SJSA1 (cell line): ENCODE data around the gene CCDC144A. TPM values are rescaled to one million over a fixed set of nuclear protein-coding genes. Genes with fewer than 3 reads are reported as not detected.
"Not testable (repeated sequence)": the region's sequence is repeated elsewhere in the genome, so short reads cannot be mapped to it uniquely, and the experiment has no call there.

ENCODE experiments used
- DNase-seq, 2 experiments: peaks; one replicate each; pipeline ENCODE4 v3.0.0-alpha.2; 2015 to 2020; ENCODE audit warnings: low spot score in 2 of 2, low read depth in 1 of 2
- H3K27ac ChIP-seq: fragments of 250-450 bp; sonication (Bioruptor Pico); 2 replicates; pipeline ENCODE4 v1.5.1; 2020; ENCODE audit warnings: mild to moderate bottlenecking, moderate library complexity
- H3K27me3 ChIP-seq: fragments of 250-450 bp; sonication (Bioruptor Pico); replicated peaks from 2 replicates; pipeline ENCODE4 v1.5.1; 2020; ENCODE audit warnings: mild to moderate bottlenecking, moderate library complexity
- H3K36me3 ChIP-seq: fragments of 250-450 bp; sonication (Bioruptor Pico); 2 replicates; pipeline ENCODE4 v1.5.1; 2020; ENCODE audit warnings: mild to moderate bottlenecking
- H3K4me1 ChIP-seq: fragments of 250-450 bp; sonication (Bioruptor Pico); replicated peaks from 2 replicates; pipeline ENCODE4 v1.6.1; 2021; ENCODE audit warnings: mild to moderate bottlenecking
- H3K4me3 ChIP-seq: fragments of 250-450 bp; sonication (Bioruptor Pico); 2 replicates; pipeline ENCODE4 v1.5.1; 2020; ENCODE audit warnings: mild to moderate bottlenecking
- H3K9me3 ChIP-seq: fragments of 250-450 bp; sonication (Bioruptor Pico); replicated peaks from 2 replicates; pipeline ENCODE4 v1.5.1; 2020; ENCODE audit warnings: mild to moderate bottlenecking
- total RNA-seq: library from RNA; depleted of rRNA; stranded (reverse); fragments of >200 nt; shearing (Covaris generic); gene quantifications from 2 replicates; pipeline ENCODE4 v1.2.3, GENCODE V29; 2014

Gene CCDC144A
- total RNA-seq, 1 experiment from 2014 or later = 0.61 TPM

DNA sequence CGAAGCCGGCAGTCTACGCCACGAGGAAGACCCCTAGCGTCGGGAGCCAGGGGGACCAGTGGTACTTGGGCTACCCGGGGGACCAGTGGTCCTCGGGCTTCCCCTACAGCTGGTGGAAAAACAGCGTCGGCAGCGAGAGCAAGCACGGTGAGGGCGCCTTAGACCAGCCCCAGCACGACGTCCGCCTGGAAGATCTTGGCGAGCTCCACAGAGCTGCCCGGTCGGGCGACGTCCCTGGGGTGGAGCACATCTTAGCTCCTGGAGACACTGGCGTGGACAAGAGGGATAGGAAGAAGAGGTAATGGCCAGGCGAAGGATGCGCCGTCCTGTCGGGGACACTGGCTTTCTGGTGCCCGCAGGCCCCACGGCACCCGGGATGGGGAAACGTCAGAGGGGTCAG, 406 bp downstream of the CCDC144A start:
- not testable (repeated sequence) for H3K36me3 ChIP-seq, H3K4me1 ChIP-seq, H3K27me3 ChIP-seq

DNA sequence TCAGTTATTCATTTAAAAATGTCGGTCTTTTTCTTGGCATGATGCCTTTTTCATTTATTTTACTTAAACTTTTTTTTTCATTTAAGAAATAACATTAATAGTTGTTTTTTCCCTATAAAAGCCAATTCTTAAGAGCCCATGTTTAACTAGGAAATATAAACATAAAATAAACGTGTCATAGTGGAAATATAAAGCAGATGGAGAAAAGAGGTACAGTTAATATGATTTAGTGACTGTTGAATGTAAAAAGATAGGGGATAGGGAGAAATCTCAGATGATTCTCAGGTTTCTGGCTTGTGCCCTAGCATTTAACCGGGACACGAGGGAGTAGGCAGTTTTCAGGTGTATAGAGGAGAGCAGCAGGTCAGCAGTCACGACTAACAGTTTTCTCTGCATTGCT, 7.6 kb downstream of the CCDC144A start:
- H3K36me3 ChIP-seq, H3K9me3 ChIP-seq, H3K4me3 ChIP-seq, H3K27ac ChIP-seq, H3K4me1 ChIP-seq, H3K27me3 ChIP-seq, DNase-seq: not testable (repeated sequence)

More for the DNA sequence above, 406 bp downstream of the CCDC144A start:
- H3K27ac ChIP-seq, H3K9me3 ChIP-seq, DNase-seq, H3K4me3 ChIP-seq: not testable (repeated sequence)

DNA sequence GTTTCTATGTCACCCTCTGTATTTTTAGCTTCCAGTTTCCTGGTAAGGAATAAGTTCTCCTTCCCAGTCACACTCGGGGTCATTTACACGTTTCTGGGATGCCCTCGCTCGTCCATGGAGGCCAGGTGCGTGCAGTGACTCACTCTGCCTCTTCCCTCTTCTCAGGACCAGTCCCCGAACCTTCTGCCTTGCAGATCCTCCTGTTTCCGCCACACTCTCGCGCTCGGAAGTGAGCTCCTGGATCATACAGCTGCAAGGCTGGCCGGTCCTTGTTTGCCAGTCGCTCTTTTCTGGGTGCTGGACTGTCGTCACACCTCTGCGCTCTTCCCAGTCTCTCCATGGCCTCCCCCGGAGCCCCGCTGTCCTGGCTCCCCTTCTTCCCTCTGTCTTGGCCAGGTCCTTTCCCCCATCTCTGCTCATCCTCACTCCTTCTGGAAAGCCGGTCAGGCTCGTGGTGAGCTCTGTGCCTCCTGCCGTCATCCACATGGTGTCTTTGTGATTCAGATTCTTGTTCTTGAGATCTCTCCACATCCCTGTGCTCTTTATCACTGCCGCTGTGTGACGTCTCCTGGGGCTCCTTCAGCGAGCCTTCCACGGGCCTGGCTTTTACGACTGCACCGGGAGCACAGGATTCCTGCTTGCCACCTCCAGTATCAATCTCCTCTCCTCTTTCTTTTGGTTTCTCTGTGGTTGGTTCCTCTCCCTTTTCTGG, 55.6 kb downstream of the CCDC144A start:
- DNase-seq = not testable (repeated sequence)

DNA sequence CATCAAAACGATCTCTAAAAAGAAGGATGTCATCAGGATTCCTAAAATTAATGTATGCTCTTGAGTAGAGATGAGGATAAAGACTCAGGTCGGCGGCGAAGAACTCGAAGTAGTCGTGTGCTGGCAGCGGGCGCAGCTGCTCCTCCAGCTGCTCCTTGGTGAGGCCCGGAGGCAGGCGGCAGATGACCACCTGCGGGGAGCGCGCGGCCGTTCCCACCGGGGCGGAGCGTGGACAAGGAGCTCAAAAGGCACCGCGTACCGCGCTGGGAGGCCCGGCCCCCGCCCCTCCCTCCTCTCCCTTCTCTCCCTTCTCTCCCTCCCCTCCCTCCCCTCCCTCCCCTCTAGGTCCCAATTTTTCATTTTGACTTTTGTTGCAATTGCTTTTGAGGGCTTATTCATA, 56.5 kb downstream of the CCDC144A start:
- not testable (repeated sequence) for DNase-seq, H3K9me3 ChIP-seq, H3K4me3 ChIP-seq, H3K4me1 ChIP-seq, H3K36me3 ChIP-seq, H3K27ac ChIP-seq, H3K27me3 ChIP-seq

More for the DNA sequence above, 55.6 kb downstream of the CCDC144A start:
- H3K9me3 ChIP-seq, H3K4me1 ChIP-seq, H3K27ac ChIP-seq, H3K36me3 ChIP-seq, H3K4me3 ChIP-seq, H3K27me3 ChIP-seq: not testable (repeated sequence)

DNA sequence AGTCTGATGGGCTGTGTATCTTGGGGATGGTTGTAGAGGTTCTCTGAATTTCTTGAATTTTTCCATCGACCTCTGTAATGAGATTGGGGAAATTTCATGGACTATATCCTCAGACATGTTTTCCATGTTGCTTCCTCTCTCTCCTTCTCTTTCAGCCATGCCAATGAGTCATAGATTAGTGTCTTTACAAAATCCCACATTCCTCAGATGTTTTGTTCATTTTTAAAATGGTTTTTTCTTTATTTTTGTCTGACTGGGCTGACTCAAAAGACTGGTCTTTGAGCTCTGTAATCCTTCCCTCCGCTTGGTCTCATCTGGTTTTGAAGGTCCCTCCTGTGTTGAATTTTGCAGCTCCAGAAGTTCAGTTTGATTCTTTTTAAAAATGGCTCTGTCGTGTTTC, 60.5 kb downstream of the CCDC144A start:
- H3K27me3 ChIP-seq, H3K36me3 ChIP-seq, H3K4me1 ChIP-seq, H3K4me3 ChIP-seq, DNase-seq, H3K9me3 ChIP-seq, H3K27ac ChIP-seq: not testable (repeated sequence)

DNA sequence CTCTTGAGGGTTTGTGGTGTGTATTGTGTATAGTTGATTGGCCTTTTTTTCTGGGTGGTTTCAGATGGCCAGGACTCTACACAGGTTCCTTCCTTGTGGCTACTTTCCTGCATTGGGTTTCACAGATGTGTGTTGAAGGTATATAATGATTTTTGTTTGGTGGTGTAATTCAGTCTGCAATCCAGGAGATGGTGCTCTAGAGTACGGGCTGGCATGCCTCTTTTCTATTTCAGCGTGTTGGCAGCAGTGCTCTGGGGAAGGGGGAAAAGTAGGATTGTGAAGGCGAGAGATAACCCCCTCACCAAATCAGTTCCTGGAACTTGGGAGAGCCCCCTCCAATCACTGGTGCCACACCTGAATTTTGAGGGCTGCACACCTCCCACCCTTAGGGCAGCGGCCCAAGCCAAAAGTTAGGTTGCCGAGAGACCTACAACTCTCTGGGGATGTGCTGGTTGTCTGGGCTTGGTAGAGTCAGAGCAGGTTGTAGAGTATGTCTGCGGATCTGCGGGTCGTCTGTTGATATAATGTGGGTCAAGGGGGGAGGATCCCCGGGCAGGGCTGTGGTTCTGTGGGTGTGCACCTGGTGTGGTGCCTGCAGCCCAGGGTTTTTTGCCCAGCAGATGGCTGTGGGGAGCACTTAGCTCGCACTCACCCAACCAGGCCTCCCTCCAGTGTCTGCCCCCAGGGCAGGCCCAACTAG, 61.3 kb downstream of the CCDC144A start:
- not testable (repeated sequence) for H3K27ac ChIP-seq, DNase-seq, H3K36me3 ChIP-seq, H3K27me3 ChIP-seq, H3K4me1 ChIP-seq, H3K9me3 ChIP-seq, H3K4me3 ChIP-seq

DNA sequence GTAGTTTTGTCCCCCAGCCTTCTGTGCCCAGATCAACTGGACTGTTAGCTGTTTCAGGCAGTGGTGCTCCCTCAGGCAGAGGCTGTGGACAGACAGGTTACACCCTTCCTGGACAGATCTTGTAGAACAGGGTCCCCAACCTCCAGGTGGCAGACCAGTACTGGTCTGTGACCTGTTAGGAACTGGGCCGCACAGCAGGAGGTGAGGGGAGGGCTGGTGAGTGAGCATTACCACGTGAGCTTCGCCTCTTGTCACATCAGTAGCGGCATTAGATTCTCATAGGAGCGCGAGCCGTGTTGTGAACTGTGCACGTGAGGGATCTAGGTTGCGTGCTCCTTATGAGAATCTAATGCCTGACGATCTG, 61.9 kb downstream of the CCDC144A start:
- not testable (repeated sequence) for H3K9me3 ChIP-seq, H3K4me3 ChIP-seq, H3K27ac ChIP-seq, DNase-seq, H3K27me3 ChIP-seq, H3K4me1 ChIP-seq, H3K36me3 ChIP-seq

DNA sequence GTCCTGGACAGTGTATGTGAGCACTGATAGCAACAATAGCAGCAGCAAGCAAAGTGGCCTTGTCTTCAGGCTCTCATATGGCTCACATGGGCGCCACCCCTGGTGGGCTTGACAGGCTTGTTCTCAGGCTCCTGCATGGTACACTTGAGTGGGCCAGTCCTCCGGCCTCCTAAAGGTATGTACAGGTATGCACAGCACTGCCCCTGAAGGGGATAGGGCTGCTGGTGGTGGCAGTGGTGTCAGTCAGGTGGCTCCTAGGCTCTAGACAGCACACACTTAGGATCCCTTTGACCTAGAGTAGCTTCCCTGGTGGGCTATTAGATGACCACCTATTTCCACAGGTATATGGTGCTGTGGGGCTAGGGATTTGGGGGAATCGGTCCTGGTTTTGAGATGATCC, 67.5 kb downstream of the CCDC144A start:
- H3K4me3 ChIP-seq, H3K27me3 ChIP-seq, H3K27ac ChIP-seq, H3K36me3 ChIP-seq, H3K9me3 ChIP-seq, H3K4me1 ChIP-seq, DNase-seq: not testable (repeated sequence)

DNA sequence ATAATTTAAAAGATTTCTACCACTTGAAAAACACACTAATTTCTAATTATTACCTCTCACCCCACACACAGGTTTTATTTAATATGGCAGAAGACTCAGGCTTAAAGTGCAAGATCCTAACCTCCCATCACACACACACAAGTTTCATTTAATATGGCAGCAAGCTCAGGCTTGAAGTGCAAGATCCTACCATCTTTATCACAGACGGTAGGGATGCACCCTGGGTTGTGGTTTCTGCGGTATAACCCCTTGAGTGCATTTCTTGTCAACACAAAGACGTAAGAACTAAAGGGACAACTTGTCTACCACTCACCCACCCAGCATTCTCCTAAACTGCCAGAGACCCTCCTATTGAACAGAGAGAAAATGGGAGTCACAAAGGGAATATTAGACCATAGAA, 68.1 kb downstream of the CCDC144A start:
- DNase-seq, H3K27me3 ChIP-seq, H3K4me3 ChIP-seq, H3K36me3 ChIP-seq, H3K27ac ChIP-seq, H3K4me1 ChIP-seq, H3K9me3 ChIP-seq: not testable (repeated sequence)

DNA sequence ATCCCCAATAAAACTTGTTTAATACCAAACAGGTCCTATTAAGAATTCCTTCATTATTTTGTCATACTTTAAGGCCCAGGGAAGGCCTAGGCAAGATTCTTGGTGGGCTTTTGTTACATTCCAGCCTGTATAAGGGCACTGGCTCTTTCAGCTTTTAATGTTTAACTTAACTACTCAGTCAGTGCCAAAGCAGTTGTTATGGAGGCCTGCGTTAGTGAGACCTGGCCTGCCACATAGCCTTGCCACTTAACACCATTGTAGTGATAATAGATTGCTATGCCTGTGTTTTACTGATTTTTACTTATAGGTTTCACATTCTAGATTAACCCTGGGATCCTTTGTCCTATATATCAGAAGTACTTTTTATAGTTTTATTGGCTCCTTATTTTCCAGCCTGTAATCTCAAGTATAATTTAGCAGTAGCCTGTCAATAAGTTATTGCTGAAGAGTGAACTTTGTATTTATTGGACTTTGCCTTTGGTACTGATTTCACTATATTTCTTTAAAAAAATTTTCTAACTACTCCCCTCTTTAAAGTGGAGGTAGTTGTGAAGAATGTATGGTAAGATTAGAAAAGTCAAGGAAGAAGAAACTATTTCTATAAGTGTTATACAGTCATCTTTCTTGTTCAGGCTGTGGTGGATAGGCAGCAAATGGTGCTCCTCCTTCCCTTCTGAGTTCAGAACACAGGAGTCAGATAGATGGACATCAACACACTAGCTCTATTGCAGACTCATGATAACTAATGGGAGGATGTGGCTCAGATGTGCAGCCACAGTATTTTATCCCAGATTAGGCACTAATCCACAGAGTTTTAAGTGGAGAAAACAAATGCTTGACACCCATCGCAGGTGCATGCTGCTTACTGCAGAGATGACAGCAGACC, 78.5 kb downstream of the CCDC144A start:
- H3K4me1 ChIP-seq, H3K4me3 ChIP-seq, H3K36me3 ChIP-seq, H3K27ac ChIP-seq, H3K27me3 ChIP-seq, H3K9me3 ChIP-seq, DNase-seq: not testable (repeated sequence)

DNA sequence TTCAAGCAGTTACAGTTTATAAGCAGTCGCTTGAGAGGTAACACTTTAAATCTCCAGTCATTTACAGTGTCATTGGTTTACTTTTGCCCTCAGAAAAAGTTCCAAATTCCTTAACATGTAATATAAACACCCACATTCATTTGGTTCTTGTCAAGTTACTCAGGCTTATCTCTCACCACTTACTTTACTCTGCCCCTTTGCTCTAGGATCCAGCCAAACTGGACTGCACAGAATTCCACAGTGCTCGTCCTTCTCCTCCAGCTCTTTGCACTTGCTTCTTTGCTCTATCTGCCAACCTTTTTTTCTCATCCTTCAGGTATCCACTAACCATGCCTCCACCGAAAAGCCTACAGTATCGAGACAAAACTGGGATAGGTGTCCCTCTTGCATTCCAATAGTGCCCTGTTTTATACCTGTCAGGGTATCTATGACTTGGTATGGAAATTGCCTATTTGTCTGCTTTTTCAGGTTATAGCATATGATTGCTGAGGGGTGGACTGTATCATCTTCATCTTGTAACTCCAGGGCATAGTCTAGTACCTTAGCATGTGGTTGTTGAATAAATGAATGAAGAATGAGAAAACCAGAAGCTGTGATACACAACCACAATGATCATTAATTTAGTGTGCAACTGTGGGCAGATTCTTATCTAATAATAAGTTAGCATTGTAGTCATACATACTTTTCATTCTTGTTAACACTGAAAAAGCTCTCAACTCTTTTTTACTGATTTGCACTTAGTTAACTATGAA, 82.5 kb downstream of the CCDC144A start:
- not testable (repeated sequence) for H3K27me3 ChIP-seq, DNase-seq, H3K9me3 ChIP-seq, H3K4me1 ChIP-seq, H3K4me3 ChIP-seq, H3K27ac ChIP-seq, H3K36me3 ChIP-seq

DNA sequence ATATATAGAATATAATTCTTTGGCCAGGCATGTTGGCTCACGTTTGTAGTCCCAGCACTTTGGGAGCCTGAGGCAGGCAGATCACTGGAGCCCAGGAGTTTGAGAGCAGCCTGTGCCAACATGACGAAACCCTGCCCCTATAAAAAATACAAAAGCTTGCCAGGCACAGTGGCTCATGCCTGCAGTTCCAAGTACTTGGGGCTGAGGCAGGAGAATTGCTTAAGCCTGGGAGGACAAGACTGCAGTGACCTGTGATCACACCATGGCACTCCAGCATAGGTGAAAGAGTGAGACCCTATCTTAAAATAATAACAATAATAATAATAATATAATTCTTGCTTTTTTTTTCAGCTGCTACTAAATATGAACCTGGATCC, 83.1 kb downstream of the CCDC144A start:
- not testable (repeated sequence) for H3K27ac ChIP-seq, H3K27me3 ChIP-seq, H3K4me1 ChIP-seq, H3K36me3 ChIP-seq, DNase-seq, H3K9me3 ChIP-seq, H3K4me3 ChIP-seq

DNA sequence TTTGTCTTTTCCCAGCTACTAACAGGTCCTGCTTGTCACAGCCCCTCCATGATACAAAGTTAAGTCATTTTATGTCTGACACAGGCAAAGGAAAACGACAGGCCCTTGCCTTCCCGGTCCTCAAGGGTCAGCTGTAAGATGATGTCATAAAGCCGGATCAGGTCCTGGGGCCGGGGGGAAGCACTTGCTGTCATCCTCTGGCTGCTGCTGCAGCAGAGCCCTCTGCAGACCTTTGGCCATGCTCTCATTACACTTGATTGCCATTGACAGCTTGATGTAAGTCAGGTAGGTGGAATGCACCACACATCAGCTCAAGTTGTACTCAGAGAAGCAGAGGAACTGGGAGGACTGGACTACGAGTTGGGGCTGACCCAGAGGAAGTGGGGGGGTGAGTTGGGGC, 97.8 kb downstream of the CCDC144A start:
- not testable (repeated sequence) for H3K9me3 ChIP-seq, H3K4me1 ChIP-seq, H3K36me3 ChIP-seq, DNase-seq, H3K27ac ChIP-seq, H3K4me3 ChIP-seq, H3K27me3 ChIP-seq
